Measurements from ENCODE around the gene ZMYND15. TPM values are rescaled to one million over a fixed set of nuclear protein-coding genes. Genes with fewer than 3 reads are reported as not detected.

The ZMYND15 gene
- total and polyA plus RNA-seq, 5 experiments from 2014 or later, result 0.10 to 0.47 (median 0.38) TPM; not detected in 2

DNA sequence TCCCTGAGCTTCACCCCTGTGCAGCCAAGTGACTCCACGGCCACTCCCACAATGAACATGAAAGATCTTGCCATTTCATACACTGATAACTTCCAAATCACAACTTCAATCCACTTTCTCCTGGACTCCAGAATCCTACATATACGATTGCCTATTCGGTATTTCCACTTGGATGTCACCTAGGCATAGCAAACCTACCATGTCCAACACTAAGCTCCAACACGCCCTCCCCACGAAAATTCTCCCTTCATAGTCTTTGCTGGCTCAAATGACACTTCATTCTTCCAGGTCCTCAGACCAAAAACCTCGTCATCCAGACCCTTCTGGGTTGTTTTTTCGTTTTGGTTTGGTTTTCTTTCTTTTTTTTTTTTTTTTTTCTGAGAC, 51.1 kb downstream of the ZMYND15 start:
- H3K4me1 Mint-ChIP-seq, result peaks cover 8 to 36% (median 28%) of the 10 kb centered on the region in 4 donors
- H3K36me3 Mint-ChIP-seq, result no peaks in the 10 kb centered on the region
- H3K27ac Mint-ChIP-seq, result peak overlapping the region in 9 of 10 donors; percentile 57 to 93 (median 84)
- H3K4me3 Mint-ChIP-seq, result peak overlapping the region; percentile 68 to 95 (median 90)
- ATAC-seq, result no peak
- H3K9me3 Mint-ChIP-seq, result no peaks in the 10 kb centered on the region
- H3K27me3 Mint-ChIP-seq, result peaks cover 10 to 28% (median 26%) of the 10 kb centered on the region in 5 donors
- POLR2A ChIA-PET, result interaction anchor here (0.7 to 3.2 kb wide), 9 partner anchors 8 to 195 kb away, joined by 3 to 45 read pairs (median 5); partner anchors contain the start of genes ARRB2, PELP1, PLD2 and RNF167
- no peak for DNase-seq

DNA sequence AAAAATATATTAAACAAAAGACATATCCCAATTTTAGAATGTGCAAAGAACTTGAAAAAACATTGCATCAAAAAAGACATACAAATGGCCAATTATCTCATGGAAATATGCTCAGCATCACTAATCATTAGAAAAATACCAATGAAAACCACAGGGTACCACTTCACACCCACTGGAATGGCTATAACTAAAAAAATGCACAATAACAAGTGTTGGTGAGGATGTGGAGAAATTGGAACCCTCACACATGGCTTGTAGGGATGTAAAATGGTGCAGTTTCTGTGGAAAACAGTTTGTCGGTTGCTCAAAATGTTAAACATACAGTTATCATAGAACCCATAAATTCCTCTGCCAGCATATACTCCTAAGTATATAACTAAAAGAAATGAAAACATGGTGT, 55.5 kb downstream of the ZMYND15 start:
- Mint-ChIP-seq H3K4me1 (peaks cover 12 to 27% (median 24%) of the 10 kb centered on the region in 4 donors), H3K9me3 (no peaks in the 10 kb centered on the region), H3K4me3 (peak overlapping the region in 3 of 10 donors; percentile 50 to 99 (median 55)), H3K27me3 (peaks cover 0 to 5% (median 0%) of the 10 kb centered on the region in 5 donors), H3K27ac (peak overlapping the region in 4 of 10 donors; percentile 52 to 99 (median 97)), H3K36me3 (peaks cover 0 to 18% (median 0%) of the 10 kb centered on the region in 3 donors)
- POLR2A ChIA-PET, result no interaction called here
- ATAC-seq (no peak), DNase-seq (no peak)

Other genes starting within 250 kb of the ZMYND15 start
- gene SPNS2, start 241.0 kb upstream of the ZMYND15 start, total RNA-seq, result under 1 TPM; 0.44 to 0.47 TPM
- gene SPNS2, start 241.0 kb upstream of the ZMYND15 start, polyA plus RNA-seq, result under 1 TPM; 0.53 to 0.63 (median 0.55) TPM
- 10 to 100 TPM; 84.4 to 88.6 TPM for gene MYBBP1A, start 184.4 kb upstream of the ZMYND15 start, total RNA-seq
- 10 to 100 TPM; 14.0 to 45.7 (median 28.7) TPM for gene MYBBP1A, start 184.4 kb upstream of the ZMYND15 start, polyA plus RNA-seq
- not detected for gene GGT6, start 179.3 kb upstream of the ZMYND15 start, total RNA-seq
- gene GGT6, start 179.3 kb upstream of the ZMYND15 start, polyA plus RNA-seq, result not detected
- not detected for gene SMTNL2, start 155.3 kb upstream of the ZMYND15 start, total RNA-seq
- gene SMTNL2, start 155.3 kb upstream of the ZMYND15 start, polyA plus RNA-seq, result not detected
- gene ALOX15, start 98.2 kb upstream of the ZMYND15 start, total RNA-seq, result under 1 TPM; 0.60 TPM
- not detected for gene ALOX15, start 98.2 kb upstream of the ZMYND15 start, polyA plus RNA-seq
- gene PELP1, start 35.7 kb upstream of the ZMYND15 start, total RNA-seq, result 10 to 100 TPM; 70.6 to 71.3 TPM
- gene PELP1, start 35.7 kb upstream of the ZMYND15 start, polyA plus RNA-seq, result 10 to 100 TPM in 2 of 3 donors, 1 to 10 TPM in 1; 8.9 to 13.3 (median 12.1) TPM
- gene ARRB2, start 29.2 kb upstream of the ZMYND15 start, total RNA-seq, result 100 to 1,000 TPM; 402 to 413 TPM
- gene ARRB2, start 29.2 kb upstream of the ZMYND15 start, polyA plus RNA-seq, result 10 to 100 TPM; 47.0 to 60.5 (median 49.4) TPM
- gene MED11, start 8.4 kb upstream of the ZMYND15 start, total RNA-seq, result 10 to 100 TPM; 31.1 to 32.7 TPM
- 10 to 100 TPM; 37.2 to 81.1 (median 38.9) TPM for gene MED11, start 8.4 kb upstream of the ZMYND15 start, polyA plus RNA-seq
- gene CXCL16, start 95 bp downstream of the ZMYND15 start, total RNA-seq, result 1 to 10 TPM; 5.5 to 5.6 TPM
- gene CXCL16, start 95 bp downstream of the ZMYND15 start, polyA plus RNA-seq, result 1 to 10 TPM; 2.2 to 5.9 (median 2.5) TPM
- gene TM4SF5, start 32.1 kb downstream of the ZMYND15 start, total RNA-seq, result not detected
- not detected for gene TM4SF5, start 32.1 kb downstream of the ZMYND15 start, polyA plus RNA-seq
- under 1 TPM in 1 of 2 experiments, not detected in 1; 0.60 TPM for gene VMO1, start 46.5 kb downstream of the ZMYND15 start, total RNA-seq
- gene VMO1, start 46.5 kb downstream of the ZMYND15 start, polyA plus RNA-seq, result not detected
- not detected for gene GLTPD2, start 49.1 kb downstream of the ZMYND15 start, total RNA-seq
- gene GLTPD2, start 49.1 kb downstream of the ZMYND15 start, polyA plus RNA-seq, result under 1 TPM; 0.36 to 0.39 (median 0.39) TPM
- gene PSMB6, start 56.3 kb downstream of the ZMYND15 start, total RNA-seq, result 10 to 100 TPM; 56.5 to 61.6 TPM
- 100 to 1,000 TPM; 211 to 282 (median 256) TPM for gene PSMB6, start 56.3 kb downstream of the ZMYND15 start, polyA plus RNA-seq
- 10 to 100 TPM; 21.4 to 27.9 TPM for gene PLD2, start 67.3 kb downstream of the ZMYND15 start, total RNA-seq
- 1 to 10 TPM; 1.1 to 1.9 (median 1.9) TPM for gene PLD2, start 67.3 kb downstream of the ZMYND15 start, polyA plus RNA-seq
- gene MINK1, start 93.5 kb downstream of the ZMYND15 start, total RNA-seq, result 100 to 1,000 TPM; 110 to 117 TPM
- gene MINK1, start 93.5 kb downstream of the ZMYND15 start, polyA plus RNA-seq, result 10 to 100 TPM in 1 of 3 donors, 1 to 10 TPM in 2; 4.1 to 12.9 (median 8.1) TPM
- 1 to 10 TPM; 5.7 TPM for gene C17orf107, start 159.7 kb downstream of the ZMYND15 start, total RNA-seq
- 1 to 10 TPM; 1.5 to 1.8 (median 1.6) TPM for gene C17orf107, start 159.7 kb downstream of the ZMYND15 start, polyA plus RNA-seq
- 1 to 10 TPM in 1 of 2 experiments, under 1 TPM in 1; 0.94 to 1.3 TPM for gene CHRNE, start 163.3 kb downstream of the ZMYND15 start, total RNA-seq
- under 1 TPM; 0.19 to 0.58 (median 0.20) TPM for gene CHRNE, start 163.3 kb downstream of the ZMYND15 start, polyA plus RNA-seq
- not detected for gene GP1BA, start 192.4 kb downstream of the ZMYND15 start, total RNA-seq
- gene GP1BA, start 192.4 kb downstream of the ZMYND15 start, polyA plus RNA-seq, result under 1 TPM in 2 of 3 donors, not detected in 1; 0.08 to 0.13 TPM
- 10 to 100 TPM; 42.5 to 45.0 TPM for gene SLC25A11, start 200.2 kb downstream of the ZMYND15 start, total RNA-seq
- gene SLC25A11, start 200.2 kb downstream of the ZMYND15 start, polyA plus RNA-seq, result 10 to 100 TPM; 75.3 to 78.6 (median 77.6) TPM
- gene RNF167, start 200.4 kb downstream of the ZMYND15 start, total RNA-seq, result 100 to 1,000 TPM; 143 to 145 TPM
- 10 to 100 TPM; 30.3 to 50.0 (median 32.2) TPM for gene RNF167, start 200.4 kb downstream of the ZMYND15 start, polyA plus RNA-seq
- gene PFN1, start 208.7 kb downstream of the ZMYND15 start, total RNA-seq, result 100 to 1,000 TPM; 486 to 497 TPM
- gene PFN1, start 208.7 kb downstream of the ZMYND15 start, polyA plus RNA-seq, result 1,000 to 10,000 TPM; 1,824 to 2,067 (median 1,870) TPM
- gene ENO3, start 211.3 kb downstream of the ZMYND15 start, total RNA-seq, result 10 to 100 TPM; 35.2 to 36.7 TPM
- gene ENO3, start 211.3 kb downstream of the ZMYND15 start, polyA plus RNA-seq, result 1 to 10 TPM; 1.5 to 3.0 (median 1.8) TPM
- 10 to 100 TPM; 50.5 to 52.6 TPM for gene SPAG7, start 228.0 kb downstream of the ZMYND15 start, total RNA-seq
- 100 to 1,000 TPM; 122 to 131 (median 129) TPM for gene SPAG7, start 228.0 kb downstream of the ZMYND15 start, polyA plus RNA-seq
- 10 to 100 TPM; 56.1 to 58.7 TPM for gene CAMTA2, start 247.8 kb downstream of the ZMYND15 start, total RNA-seq
- 10 to 100 TPM in 1 of 3 donors, 1 to 10 TPM in 2; 4.1 to 18.9 (median 6.3) TPM for gene CAMTA2, start 247.8 kb downstream of the ZMYND15 start, polyA plus RNA-seq